ENCODE data around the gene CYP2B6. TPM values are rescaled to one million over a fixed set of nuclear protein-coding genes. Genes with fewer than 3 reads are reported as not detected.

CYP2B6 gene
- polyA plus RNA-seq, 3 donors: not detected

DNA sequence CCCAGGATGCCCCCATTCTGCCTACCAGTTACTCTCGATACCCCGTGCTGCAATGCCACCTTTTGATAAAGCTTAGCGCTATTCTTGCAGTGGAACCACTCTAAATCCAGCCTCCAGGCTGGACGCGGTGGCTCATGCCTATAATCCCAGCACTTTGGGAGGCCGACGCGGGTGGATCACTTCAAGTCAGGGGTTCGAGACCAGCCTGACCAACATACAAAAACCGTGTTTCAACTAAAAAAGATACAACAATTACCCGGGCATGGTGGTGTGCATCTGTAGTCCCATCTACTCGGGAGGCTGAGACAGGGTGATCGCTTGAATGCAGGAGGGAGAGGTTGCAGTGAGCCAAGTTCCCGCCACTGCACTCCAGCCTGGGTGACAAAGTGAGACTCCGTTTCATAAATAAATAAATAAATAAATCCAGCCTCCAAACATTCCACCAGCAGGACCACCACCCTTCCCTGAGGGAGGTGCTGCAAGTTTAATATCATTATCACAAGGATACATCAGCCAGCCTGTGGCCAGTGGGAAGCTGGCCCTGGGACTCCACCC is 27.7 kb downstream of the CYP2B6 start:
- WGBS (ENCODE audit: insufficient coverage): 94% methylated on average over 5 of the region's 15 CpGs
- Histone ChIP-seq H3K9ac (ENCODE audit: insufficient read depth, low read length, poor library complexity, severe bottlenecking) (no peak overlapping the region), H3K4me2 (replicated peaks; ENCODE audit: extremely low read depth, low read length, poor library complexity, severe bottlenecking) (no peak overlapping the region), H3K4me3 (replicated peaks in 1 of 3; ENCODE audit: low read depth in 2 of 3, low read length in 3 of 3) (no peak overlapping the region), H3K9me3 (replicated peaks in 1 of 2; ENCODE audit: control insufficient read depth in 1 of 2, insufficient read depth in 1 of 2, low read length in 2 of 2) (no peaks in the 10 kb centered on the region), H2AFZ (ENCODE audit: insufficient read depth, low read depth, low read length, poor library complexity, severe bottlenecking) (no peak overlapping the region), H3K79me2 (ENCODE audit: insufficient read depth, low read length) (no peaks in the 10 kb centered on the region), H3K4me1 (ENCODE audit: control insufficient read depth in 1 of 2, insufficient read depth in 2 of 2, low read length in 2 of 2) (no peaks in the 10 kb centered on the region), H3K27me3 (ENCODE audit: control insufficient read depth in 2 of 2, insufficient read depth in 2 of 2, low read length in 2 of 2) (no peaks in the 10 kb centered on the region), H3K36me3 (replicated peaks in 1 of 2; ENCODE audit: control insufficient read depth in 1 of 2, insufficient read depth in 2 of 2, low read length in 2 of 2) (no peaks in the 10 kb centered on the region), H4K20me1 (ENCODE audit: insufficient read depth, low read length) (no peaks in the 10 kb centered on the region), H3K27ac (ENCODE audit: low read depth in 1 of 2, low read length in 2 of 2) (no peak overlapping the region)
- Mint-ChIP-seq H3K4me1 (peaks cover 4% of the 10 kb centered on the region), H3K27me3 (ENCODE audit: low read depth in 3 of 3) (peaks cover 9 to 14% (median 10%) of the 10 kb centered on the region in 3 donors), H3K9me3 (peaks cover 0 to 2% (median 0%) of the 10 kb centered on the region in 7 donors), H3K4me3 (no peak overlapping the region), H3K27ac (no peak overlapping the region), H3K36me3 (no peaks in the 10 kb centered on the region)
- intact Hi-C loops (cut with micrococcal nuclease): no loop called here
- no peak for DNase-seq
- TF ChIP-seq, protein P1, sequence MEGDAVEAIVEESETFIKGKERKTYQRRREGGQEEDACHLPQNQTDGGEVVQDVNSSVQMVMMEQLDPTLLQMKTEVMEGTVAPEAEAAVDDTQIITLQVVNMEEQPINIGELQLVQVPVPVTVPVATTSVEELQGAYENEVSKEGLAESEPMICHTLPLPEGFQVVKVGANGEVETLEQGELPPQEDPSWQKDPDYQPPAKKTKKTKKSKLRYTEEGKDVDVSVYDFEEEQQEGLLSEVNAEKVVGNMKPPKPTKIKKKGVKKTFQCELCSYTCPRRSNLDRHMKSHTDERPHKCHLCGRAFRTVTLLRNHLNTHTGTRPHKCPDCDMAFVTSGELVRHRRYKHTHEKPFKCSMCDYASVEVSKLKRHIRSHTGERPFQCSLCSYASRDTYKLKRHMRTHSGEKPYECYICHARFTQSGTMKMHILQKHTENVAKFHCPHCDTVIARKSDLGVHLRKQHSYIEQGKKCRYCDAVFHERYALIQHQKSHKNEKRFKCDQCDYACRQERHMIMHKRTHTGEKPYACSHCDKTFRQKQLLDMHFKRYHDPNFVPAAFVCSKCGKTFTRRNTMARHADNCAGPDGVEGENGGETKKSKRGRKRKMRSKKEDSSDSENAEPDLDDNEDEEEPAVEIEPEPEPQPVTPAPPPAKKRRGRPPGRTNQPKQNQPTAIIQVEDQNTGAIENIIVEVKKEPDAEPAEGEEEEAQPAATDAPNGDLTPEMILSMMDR (IDR thresholded peaks at IDR 0.05): no peak

DNA sequence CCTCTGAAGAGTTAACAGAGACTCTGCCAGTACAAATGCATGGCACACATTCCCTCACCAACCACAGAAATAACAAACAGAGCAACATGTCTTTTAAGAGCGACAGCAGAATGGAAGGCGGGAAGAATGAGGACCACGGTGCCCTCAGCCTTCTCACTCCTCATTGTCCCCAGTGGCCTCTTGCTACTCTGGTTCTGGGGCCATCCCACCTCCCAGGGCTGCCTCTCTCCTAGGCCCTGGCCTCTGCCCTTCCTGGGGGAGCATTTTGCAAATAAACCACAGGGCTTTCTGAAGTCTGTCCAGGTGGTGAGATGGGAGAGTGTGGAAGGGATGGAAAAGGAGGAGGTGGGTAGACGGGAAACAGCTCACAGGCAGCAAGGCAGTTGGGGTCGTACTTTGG is 28.3 kb downstream of the CYP2B6 start:
- no peak overlapping the region for H3K27ac Mint-ChIP-seq
- no peaks in the 10 kb centered on the region for H4K20me1 ChIP-seq (ENCODE audit: insufficient read depth, low read length)

More for the DNA sequence above, 28.3 kb downstream of the CYP2B6 start:
- H3K4me1 Mint-ChIP-seq: peaks cover 4% of the 10 kb centered on the region
- no peak for DNase-seq
- peaks cover 0 to 2% (median 0%) of the 10 kb centered on the region in 7 donors for H3K9me3 Mint-ChIP-seq
- TF ChIP-seq, protein P1 (IDR thresholded peaks at IDR 0.05): no peak
- H3K27me3 Mint-ChIP-seq (ENCODE audit: low read depth in 3 of 3): peaks cover 9 to 14% (median 10%) of the 10 kb centered on the region in 3 donors
- H3K27me3 ChIP-seq (ENCODE audit: control insufficient read depth in 2 of 2, insufficient read depth in 2 of 2, low read length in 2 of 2): no peaks in the 10 kb centered on the region
- no peak overlapping the region for H3K4me2 ChIP-seq (replicated peaks; ENCODE audit: extremely low read depth, low read length, poor library complexity, severe bottlenecking)
- H3K9ac ChIP-seq (ENCODE audit: insufficient read depth, low read length, poor library complexity, severe bottlenecking): no peak overlapping the region
- H2AFZ ChIP-seq (ENCODE audit: insufficient read depth, low read depth, low read length, poor library complexity, severe bottlenecking): no peak overlapping the region
- intact Hi-C loops (cut with micrococcal nuclease): no loop called here
- H3K36me3 ChIP-seq (replicated peaks in 1 of 2; ENCODE audit: control insufficient read depth in 1 of 2, insufficient read depth in 2 of 2, low read length in 2 of 2): no peaks in the 10 kb centered on the region
- 78% methylated on average over 3 of the region's 5 CpGs for WGBS (ENCODE audit: insufficient coverage)
- no peaks in the 10 kb centered on the region for H3K4me1 ChIP-seq (ENCODE audit: control insufficient read depth in 1 of 2, insufficient read depth in 2 of 2, low read length in 2 of 2)
- no peak overlapping the region for H3K4me3 Mint-ChIP-seq
- H3K36me3 Mint-ChIP-seq: no peaks in the 10 kb centered on the region
- no peaks in the 10 kb centered on the region for H3K79me2 ChIP-seq (ENCODE audit: insufficient read depth, low read length)
- no peak overlapping the region for H3K27ac ChIP-seq (ENCODE audit: low read depth in 1 of 2, low read length in 2 of 2)
- H3K4me3 ChIP-seq (replicated peaks in 1 of 3; ENCODE audit: low read depth in 2 of 3, low read length in 3 of 3): no peak overlapping the region
- H3K9me3 ChIP-seq (replicated peaks in 1 of 2; ENCODE audit: control insufficient read depth in 1 of 2, insufficient read depth in 1 of 2, low read length in 2 of 2): no peaks in the 10 kb centered on the region
